Adrenal gland (tissue), 5 donors: ENCODE results near the gene SERTAD2.

Experiments used
- POLR2A ChIP-seq, 2 donors: fragments of 450-650 bp; IDR thresholded peaks; one replicate each; pipeline ENCODE4 v1.6.1; 2017; ENCODE audit warnings: antibody characterized with exemption in 2 of 2, mild to moderate bottlenecking in 2 of 2, moderate library complexity in 1 of 2
- TF ChIP-seq, protein P1 (sequence below), 6 experiments: fragments of 450-650 bp in 4 of 6; fragments of 200-600 bp in 2 of 6; sonication (generic) in 1 of 6; IDR thresholded peaks; 1 replicate in 5 of 6; 2 replicates in 1 of 6; pipeline versions ENCODE4 v1.5.1 to v1.8.0; 2016 to 2021; ENCODE audit warnings: antibody characterized with exemption in 6 of 6, mild to moderate bottlenecking in 2 of 6, moderate library complexity in 1 of 6
- donor health status: DM: no; HTN: no; CAD: no.

- TF ChIP-seq, protein P1, sequence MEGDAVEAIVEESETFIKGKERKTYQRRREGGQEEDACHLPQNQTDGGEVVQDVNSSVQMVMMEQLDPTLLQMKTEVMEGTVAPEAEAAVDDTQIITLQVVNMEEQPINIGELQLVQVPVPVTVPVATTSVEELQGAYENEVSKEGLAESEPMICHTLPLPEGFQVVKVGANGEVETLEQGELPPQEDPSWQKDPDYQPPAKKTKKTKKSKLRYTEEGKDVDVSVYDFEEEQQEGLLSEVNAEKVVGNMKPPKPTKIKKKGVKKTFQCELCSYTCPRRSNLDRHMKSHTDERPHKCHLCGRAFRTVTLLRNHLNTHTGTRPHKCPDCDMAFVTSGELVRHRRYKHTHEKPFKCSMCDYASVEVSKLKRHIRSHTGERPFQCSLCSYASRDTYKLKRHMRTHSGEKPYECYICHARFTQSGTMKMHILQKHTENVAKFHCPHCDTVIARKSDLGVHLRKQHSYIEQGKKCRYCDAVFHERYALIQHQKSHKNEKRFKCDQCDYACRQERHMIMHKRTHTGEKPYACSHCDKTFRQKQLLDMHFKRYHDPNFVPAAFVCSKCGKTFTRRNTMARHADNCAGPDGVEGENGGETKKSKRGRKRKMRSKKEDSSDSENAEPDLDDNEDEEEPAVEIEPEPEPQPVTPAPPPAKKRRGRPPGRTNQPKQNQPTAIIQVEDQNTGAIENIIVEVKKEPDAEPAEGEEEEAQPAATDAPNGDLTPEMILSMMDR (IDR thresholded peaks at IDR 0.05): no peak
- TF ChIP-seq POLR2A (IDR thresholded peaks at IDR 0.05): no peak
Observed at GRCh38 chr2:64643838-64644457, 9.8 kb downstream of the SERTAD2 start.
